Left lung (tissue), 10 donors: ENCODE data around the gene P4HTM. TPM values are rescaled to one million over a fixed set of nuclear protein-coding genes. Genes with fewer than 3 reads are reported as not detected.
A peak's percentile ranks its signal among the peaks of the same experiment; 100 is the strongest.

Source experiments
- ATAC-seq: fragments of 200-7000 bp; cut with Tn5 transposase; one replicate; pipeline ENCODE4 v1.9.1; 2020; ENCODE audit warnings: moderate library complexity
- DNase-seq, 4 donors: peaks; one replicate each; pipeline ENCODE4 v3.0.0-alpha.2; 2013 to 2020
- H3K27ac ChIP-seq, 2 donors: fragments of 200-600 bp; sonication (generic) in 1 of 2; one replicate each; pipeline versions ENCODE4 v1.5.0 to v1.8.0; 2020 to 2021
- H3K27me3 ChIP-seq, 2 donors: fragments of 200-600 bp; sonication (generic) in 1 of 2; one replicate each; pipeline versions ENCODE4 v1.5.0 to v1.8.0; 2020 to 2021
- H3K36me3 ChIP-seq, 2 donors: fragments of 200-600 bp; sonication (generic) in 1 of 2; one replicate each; pipeline versions ENCODE4 v1.5.0 to v1.8.0; 2020 to 2021
- H3K4me1 ChIP-seq, 2 donors: fragments of 200-600 bp; one replicate each; pipeline ENCODE4 v1.8.0; 2021
- H3K4me3 ChIP-seq, 2 donors: fragments of 200-600 bp; sonication (generic) in 1 of 2; one replicate each; pipeline versions ENCODE4 v1.5.0 to v1.8.0; 2020 to 2021; ENCODE audit warnings: mild to moderate bottlenecking in 1 of 2
- H3K9me3 ChIP-seq, 2 donors: fragments of 200-600 bp; sonication (generic) in 1 of 2; one replicate each; pipeline versions ENCODE4 v1.5.0 to v1.8.0; 2020 to 2021
- CTCF ChIP-seq, 2 donors: fragments of 200-600 bp; sonication (generic) in 1 of 2; IDR thresholded peaks; one replicate each; pipeline versions ENCODE4 v1.5.0 to v1.8.0; 2021; ENCODE audit warnings: antibody characterized with exemption in 2 of 2
- intact Hi-C, 2 donors: fragments of 100-400 bp; cut with DNase I; formaldehyde crosslinking; loops; one replicate each; pipeline versions ENCODE4 v1.11.2 to v1.14.2; 2022
- polyA plus RNA-seq, 6 donors: library from polyadenylated mRNA; unstranded; fragments of 120-200 nt; gene quantifications; one replicate each; pipeline ENCODE4 v1.2.1, GENCODE V29; 2013; ENCODE audit not compliant: insufficient read length in 6 of 6
- total RNA-seq, 2 donors: library from RNA; stranded (reverse); fragmentation: NEBNext Ultra II Directional; extraction: Animal tissue kit (Norgen Biotek cat#: 25700); gene quantifications; one replicate each; pipeline ENCODE4 v1.2.1, GENCODE V29; 2021
- donor health status: DM: no; HTN: yes; CAD: no.
- donor health status: DM: no; HTN: no; CAD: no.

Gene P4HTM
- total and polyA plus RNA-seq, 8 donors, result 26.6 to 43.1 (median 39.7) TPM

GRCh38 chr3:49026536-49026935 lies 36.5 kb downstream of the P4HTM start:
- H3K4me1 ChIP-seq, result peaks cover 21 to 58% of the 10 kb centered on the region in 2 donors
- H3K4me3 ChIP-seq, result no peak overlapping the region
- no peak for TF ChIP-seq CTCF (IDR thresholded peaks at IDR 0.05)
- H3K36me3 ChIP-seq, result peaks cover 0 to 64% of the 10 kb centered on the region in 2 donors
- H3K27ac ChIP-seq, result no peak overlapping the region
- no peaks in the 10 kb centered on the region for H3K27me3 ChIP-seq
- ATAC-seq (no peak), DNase-seq (no peak)
- intact Hi-C loops, result no loop called here
- H3K9me3 ChIP-seq, result no peaks in the 10 kb centered on the region

- intact Hi-C loops, result no loop called here
- ATAC-seq (no peak), DNase-seq (no peak)
- Histone ChIP-seq H3K4me1 (peaks cover 21 to 55% of the 10 kb centered on the region in 2 donors), H3K9me3 (no peaks in the 10 kb centered on the region), H3K27ac (no peak overlapping the region), H3K27me3 (no peaks in the 10 kb centered on the region), H3K4me3 (no peak overlapping the region), H3K36me3 (peaks cover 0 to 75% of the 10 kb centered on the region in 2 donors)
- TF ChIP-seq CTCF (IDR thresholded peaks at IDR 0.05), result no peak
These were observed 37.6 kb downstream of the P4HTM start for GRCh38 chr3:49027634-49028033.

- H3K4me3 ChIP-seq, result peak overlapping the region; percentile 65 to 68
- intact Hi-C loops, result no loop called here
- peak overlapping the region in 1 of 2 donors; percentile 84 for H3K27ac ChIP-seq
These were observed 38.2 kb downstream of the P4HTM start for GRCh38 chr3:49028298-49028672.

GRCh38 chr3:49028673-49029562 lies 38.9 kb downstream of the P4HTM start, which contains the start of gene IMPDH2:
Gene IMPDH2 (minus strand): TSS chr3:49029398. CDS start chr3:49029350, 48 bp downstream.
- H3K27me3 ChIP-seq, result no peaks in the 10 kb centered on the region
- DNase-seq (peak; percentile 94 to 98 (median 96)), ATAC-seq (peak; percentile 97)
- peaks cover 13 to 42% of the 10 kb centered on the region in 2 donors for H3K4me1 ChIP-seq
- H3K36me3 ChIP-seq, result peaks cover 0 to 76% of the 10 kb centered on the region in 2 donors
- no peaks in the 10 kb centered on the region for H3K9me3 ChIP-seq
- intact Hi-C loops, result no loop called here
- peak within 1 kb of the TSS; percentile 65 to 68 for H3K4me3 ChIP-seq
- TF ChIP-seq CTCF (IDR thresholded peaks at IDR 0.05), result peak in 1 of 2 donors; percentile 15
- peak within 1 kb of the TSS; percentile 70 to 84 for H3K27ac ChIP-seq

More at GRCh38 chr3:49028298-49028672, 38.2 kb downstream of the P4HTM start:
- Histone ChIP-seq H3K9me3 (no peaks in the 10 kb centered on the region), H3K36me3 (peaks cover 0 to 77% of the 10 kb centered on the region in 2 donors), H3K4me1 (peaks cover 15 to 49% of the 10 kb centered on the region in 2 donors), H3K27me3 (no peaks in the 10 kb centered on the region)
- DNase-seq, result no peak
- ATAC-seq, result no peak
- TF ChIP-seq CTCF (IDR thresholded peaks at IDR 0.05), result no peak

- no peak for DNase-seq
- ATAC-seq, result no peak
- peak overlapping the region; percentile 65 to 68 for H3K4me3 ChIP-seq
- intact Hi-C loops, result no loop called here
- no peaks in the 10 kb centered on the region for H3K9me3 ChIP-seq
- H3K36me3 ChIP-seq, result peaks cover 0 to 76% of the 10 kb centered on the region in 2 donors
- H3K4me1 ChIP-seq, result peaks cover 13 to 38% of the 10 kb centered on the region in 2 donors
- no peak for TF ChIP-seq CTCF (IDR thresholded peaks at IDR 0.05)
- no peaks in the 10 kb centered on the region for H3K27me3 ChIP-seq
- peak overlapping the region; percentile 70 to 84 for H3K27ac ChIP-seq
These were observed 39.5 kb downstream of the P4HTM start for GRCh38 chr3:49029563-49029884.
